ENCODE measurements around the gene C4orf54. TPM values are rescaled to one million over a fixed set of nuclear protein-coding genes. Genes with fewer than 3 reads are reported as not detected.

Gene C4orf54
- polyA plus RNA-seq, 4 donors, result 0.44 to 0.93 (median 0.78) TPM

- no peak for DNase-seq (ENCODE audit: low read depth in 4 of 4, low spot score in 3 of 4)
Observed at GRCh38 chr4:99625369-99625768, 32.3 kb downstream of the C4orf54 start.

- no peak for DNase-seq (ENCODE audit: low read depth in 4 of 4, low spot score in 3 of 4)
Observed at GRCh38 chr4:99624141-99624719, 33.4 kb downstream of the C4orf54 start.

GRCh38 chr4:99622341-99622740, 35.3 kb downstream of the C4orf54 start:
- DNase-seq (ENCODE audit: low read depth in 4 of 4, low spot score in 3 of 4), result no peak

GRCh38 chr4:99617374-99617773, 40.3 kb downstream of the C4orf54 start:
- DNase-seq (ENCODE audit: low read depth in 4 of 4, low spot score in 3 of 4), result no peak

GRCh38 chr4:99615170-99615820, 42.3 kb downstream of the C4orf54 start:
- no peak for DNase-seq (ENCODE audit: low read depth in 4 of 4, low spot score in 3 of 4)

GRCh38 chr4:99614491-99614890, 43.1 kb downstream of the C4orf54 start:
- DNase-seq (ENCODE audit: low read depth in 4 of 4, low spot score in 3 of 4), result no peak

- no peak for DNase-seq (ENCODE audit: low read depth in 4 of 4, low spot score in 3 of 4)
Observed at GRCh38 chr4:99612704-99613103, 44.9 kb downstream of the C4orf54 start.

GRCh38 chr4:99612281-99612680, 45.3 kb downstream of the C4orf54 start:
- no peak for DNase-seq (ENCODE audit: low read depth in 4 of 4, low spot score in 3 of 4)

- DNase-seq (ENCODE audit: low read depth in 4 of 4, low spot score in 3 of 4), result no peak
Observed at GRCh38 chr4:99610605-99611175, 46.9 kb downstream of the C4orf54 start.

- no peak for DNase-seq (ENCODE audit: low read depth in 4 of 4, low spot score in 3 of 4)
Observed at GRCh38 chr4:99608417-99608816, 49.2 kb downstream of the C4orf54 start.

Other genes starting within 250 kb of the C4orf54 start
- not detected for gene ADH7, start 222.5 kb downstream of the C4orf54 start, polyA plus RNA-seq (ENCODE audit: insufficient read length in 4 of 4)
- gene C4orf17, start 146.8 kb downstream of the C4orf54 start, polyA plus RNA-seq (ENCODE audit: insufficient read length in 4 of 4), result under 1 TPM in 2 of 4 donors, not detected in 2; 0.08 to 0.09 TPM
- 10 to 100 TPM; 10.6 to 16.7 (median 15.7) TPM for gene TRMT10A, start 93.8 kb downstream of the C4orf54 start, polyA plus RNA-seq (ENCODE audit: insufficient read length in 4 of 4)
- 10 to 100 TPM in 2 of 4 donors, 1 to 10 TPM in 1, under 1 TPM in 1; 0.98 to 11.7 (median 8.1) TPM for gene MTTP, start 83.0 kb downstream of the C4orf54 start, polyA plus RNA-seq (ENCODE audit: insufficient read length in 4 of 4)
- gene DAPP1, start 159.0 kb upstream of the C4orf54 start, polyA plus RNA-seq (ENCODE audit: insufficient read length in 4 of 4), result 1 to 10 TPM; 1.1 to 1.6 (median 1.4) TPM
- 100 to 1,000 TPM in 2 of 4 donors, 10 to 100 TPM in 2; 77.8 to 128 (median 94.9) TPM for gene LAMTOR3, start 236.6 kb upstream of the C4orf54 start, polyA plus RNA-seq (ENCODE audit: insufficient read length in 4 of 4)